ENCODE data around the gene C1QTNF5.
A peak's percentile ranks its signal among the peaks of the same experiment; 100 is the strongest.

DNA sequence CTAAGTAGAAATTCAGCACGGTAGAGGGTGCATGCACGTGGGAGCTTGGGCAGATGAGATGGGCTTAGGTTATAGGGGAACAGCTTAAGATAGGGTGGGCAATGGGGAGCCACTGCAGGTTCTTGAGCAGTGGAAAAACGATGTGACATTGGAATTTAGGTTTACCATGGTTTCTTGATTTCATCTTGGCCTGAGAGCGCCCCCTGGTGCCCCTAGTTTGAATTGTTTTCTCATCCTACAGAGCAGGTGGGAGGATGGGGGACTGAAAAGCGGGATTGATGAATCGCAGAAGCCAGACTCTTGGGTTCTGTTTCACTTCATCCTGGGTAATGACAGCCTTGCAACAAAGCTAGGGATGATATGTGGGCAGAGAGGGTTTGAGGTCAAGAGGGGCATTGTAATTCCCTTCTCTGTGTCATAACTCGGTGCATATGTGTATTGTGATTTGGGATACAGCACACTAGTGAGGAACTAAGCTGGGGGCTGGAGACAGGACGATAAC is 17.1 kb downstream of the C1QTNF5 start:
- TF ChIP-seq CTCF (IDR thresholded peaks at IDR 0.05; ENCODE audit: poor library complexity) (peak; percentile 71), EZH2phosphoT487 (IDR thresholded peaks at IDR 0.05; ENCODE audit: low read depth, severe bottlenecking, unreplicated experiment) (no peak), EZH2 (IDR thresholded peaks at IDR 0.05; ENCODE audit: borderline replicate concordance) (no peak)

Measured in hepatocyte (in vitro differentiated cells).